GM20000 (cell line): ENCODE measurements around the gene ATP13A5.

Experiments used
- DNase-seq: peaks from one replicate; pipeline ENCODE4 v3.0.0; 2012; ENCODE audit warnings: low spot score
- CTCF ChIP-seq: IDR thresholded peaks from 2 replicates; pipeline ENCODE4 v1.5.1; 2012; ENCODE audit warnings: mild to moderate bottlenecking, control low read depth; ENCODE audit errors: extremely low read depth, missing control alignments

The ATP13A5 gene

GRCh38 chr3:193229851-193230420 is 148.6 kb downstream of the ATP13A5 start:
- DNase-seq, result no peak
- TF ChIP-seq CTCF, result no peak

- no peak for TF ChIP-seq CTCF
- DNase-seq, result no peak
Measured at GRCh38 chr3:193228206-193228605, 150.3 kb downstream of the ATP13A5 start.

- no peak for TF ChIP-seq CTCF
- no peak for DNase-seq
Measured at GRCh38 chr3:193225302-193226125, 153.0 kb downstream of the ATP13A5 start.
